NCI-H128 (cell line): ENCODE measurements around the gene NELFB.

Experiments
- DNase-seq: peaks from one replicate; lab custom pipeline; 2025; ENCODE audit not compliant: unreplicated experiment; lab: John Stamatoyannopoulos, UW

Gene NELFB

DNA sequence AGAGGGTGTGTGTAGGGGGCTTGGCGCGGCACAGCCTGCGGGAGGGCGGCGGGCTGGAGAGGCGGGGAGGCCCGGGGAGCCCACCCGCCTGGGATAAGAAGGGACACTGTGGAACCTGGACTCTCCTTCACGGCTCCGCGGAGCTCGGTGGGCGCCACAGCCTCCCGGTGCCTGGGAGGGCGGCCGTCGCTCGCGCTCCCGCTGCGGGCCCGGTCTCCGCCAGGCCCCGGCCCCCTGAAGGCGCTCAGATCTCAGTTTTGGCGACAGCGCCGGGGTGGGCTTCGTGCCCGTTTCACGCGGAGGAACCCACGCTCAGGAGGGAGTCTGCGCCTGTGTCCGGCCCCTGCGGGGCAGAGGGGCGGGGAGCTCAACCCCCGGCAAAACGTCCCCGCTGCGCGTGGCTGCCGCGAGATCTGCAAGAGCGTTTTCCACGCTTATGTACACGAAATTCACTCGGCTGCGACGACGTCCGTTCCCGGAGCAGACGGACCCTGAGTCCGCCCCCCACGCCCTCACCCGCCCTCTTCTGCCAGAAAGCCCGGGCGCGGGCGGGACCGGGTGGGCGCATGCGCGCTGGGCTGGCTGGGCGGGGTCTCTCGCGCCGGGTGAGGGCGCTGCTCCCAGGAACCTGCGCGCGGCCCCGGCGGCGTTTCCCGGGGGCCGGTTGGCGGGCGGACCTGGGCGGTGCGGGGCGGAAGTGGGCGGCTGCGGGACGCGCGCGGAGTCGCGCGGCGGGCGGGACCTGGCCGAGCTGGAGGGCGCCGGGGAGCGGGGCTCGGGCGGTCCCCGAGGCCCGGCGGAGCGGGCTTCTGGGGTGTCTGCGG lies at the start of gene NELFB:
NELFB (plus strand) TSS at position 704 of the 824 bp plus-strand sequence.
- DNase-seq = peak; percentile 85

DNA sequence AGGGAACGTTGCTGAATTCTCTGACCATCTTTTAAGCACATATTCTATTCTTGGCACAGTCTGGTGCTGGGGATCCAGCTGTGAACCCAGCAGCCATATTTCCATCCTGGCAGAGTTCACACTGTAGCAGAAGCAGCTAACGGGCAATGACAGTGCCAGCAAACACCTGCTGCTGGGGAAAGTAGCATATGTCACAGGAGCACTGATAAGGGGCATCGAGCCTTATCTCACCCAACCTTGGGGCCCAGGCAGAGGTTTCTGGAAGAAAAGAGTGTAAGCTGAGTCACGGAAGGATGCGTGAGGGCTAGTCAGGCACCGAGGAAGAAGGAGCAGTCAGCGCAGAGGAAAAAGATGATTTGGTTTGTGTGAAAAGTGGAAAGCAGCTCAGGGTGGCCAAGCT lies 48.5 kb upstream of the NELFB start:
- DNase-seq = no peak

DNA sequence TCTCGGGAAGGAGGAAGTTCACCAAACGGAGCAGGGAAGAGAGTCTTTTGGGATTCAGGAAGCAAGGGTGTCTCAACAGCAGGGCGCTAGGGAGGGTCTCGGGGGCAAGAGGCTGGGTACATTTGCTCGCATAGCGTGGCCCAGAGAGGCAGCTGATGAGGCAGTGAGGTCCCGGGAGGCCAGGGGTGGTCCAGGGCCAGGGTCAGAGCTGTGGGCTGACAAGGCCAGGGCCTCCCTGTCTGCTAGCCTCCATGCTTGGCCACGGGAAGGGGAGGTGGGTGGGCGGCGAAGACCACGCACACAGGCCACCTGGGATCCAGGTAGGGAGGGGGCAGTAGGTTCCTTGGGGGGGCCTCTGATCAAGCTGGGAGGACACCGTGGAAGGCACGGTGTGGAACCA lies 43.6 kb upstream of the NELFB start:
- DNase-seq = no peak

DNA sequence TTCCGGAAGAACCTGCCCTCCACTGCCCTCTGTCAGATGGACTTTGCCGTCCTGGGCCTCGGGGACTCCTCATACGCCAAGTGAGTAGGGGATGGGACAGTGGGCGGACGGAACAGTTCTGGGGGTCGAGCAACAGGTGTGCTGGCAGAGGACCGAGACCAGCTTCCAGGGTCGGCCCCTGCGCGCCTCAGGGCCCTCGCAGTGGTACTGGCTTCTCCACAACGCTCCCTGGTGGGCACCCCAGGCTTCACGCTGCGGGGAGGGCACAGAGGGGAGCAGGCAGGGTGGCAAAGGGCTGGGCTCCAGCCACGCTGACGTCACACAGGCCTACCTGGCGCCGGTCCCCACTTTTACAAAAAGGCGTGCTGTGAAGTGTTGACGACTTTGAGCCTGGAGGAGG lies 42.6 kb upstream of the NELFB start:
- no peak for DNase-seq

DNA sequence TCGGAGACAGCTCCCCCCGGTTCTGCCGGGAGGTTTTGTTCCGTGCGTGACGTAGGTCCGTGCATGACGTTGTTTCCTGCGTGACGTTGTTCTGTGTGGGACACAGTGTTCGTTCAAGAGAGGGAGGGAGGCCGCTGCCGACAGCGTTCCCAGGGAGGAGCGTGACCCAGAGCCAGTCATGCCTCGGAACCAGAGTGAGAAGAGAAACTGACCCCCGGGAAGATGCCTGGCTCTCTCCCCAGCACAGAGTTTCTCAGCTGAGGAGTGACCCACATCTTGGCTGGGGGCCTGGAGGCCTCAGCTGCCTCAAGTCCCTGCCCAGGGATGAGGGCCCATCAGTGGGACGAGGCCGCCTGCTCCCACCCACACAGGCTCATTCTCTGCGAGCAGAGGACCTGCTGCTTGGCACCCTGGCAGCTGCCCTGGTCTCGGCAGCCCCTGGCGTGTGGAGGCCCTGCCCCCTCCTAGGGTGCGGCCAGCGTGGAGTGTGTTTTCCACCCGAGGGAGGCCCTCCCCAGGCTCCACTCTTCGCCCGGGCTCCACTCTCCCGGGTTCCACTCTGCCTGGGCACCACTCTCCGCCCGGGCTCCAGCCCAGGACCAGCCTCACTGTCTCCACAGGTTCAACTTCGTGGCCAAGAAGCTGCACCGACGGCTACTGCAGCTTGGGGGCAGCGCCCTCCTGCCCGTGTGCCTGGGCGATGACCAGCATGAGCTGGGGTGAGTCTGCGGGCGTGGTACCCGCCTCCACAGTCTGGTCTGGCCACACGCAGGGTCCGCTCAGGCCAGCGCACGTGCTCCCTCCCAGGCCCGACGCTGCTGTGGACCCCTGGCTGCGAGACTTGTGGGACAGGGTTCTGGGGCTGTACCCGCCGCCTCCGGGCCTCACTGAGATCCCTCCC lies 41.7 kb upstream of the NELFB start:
- DNase-seq = no peak

DNA sequence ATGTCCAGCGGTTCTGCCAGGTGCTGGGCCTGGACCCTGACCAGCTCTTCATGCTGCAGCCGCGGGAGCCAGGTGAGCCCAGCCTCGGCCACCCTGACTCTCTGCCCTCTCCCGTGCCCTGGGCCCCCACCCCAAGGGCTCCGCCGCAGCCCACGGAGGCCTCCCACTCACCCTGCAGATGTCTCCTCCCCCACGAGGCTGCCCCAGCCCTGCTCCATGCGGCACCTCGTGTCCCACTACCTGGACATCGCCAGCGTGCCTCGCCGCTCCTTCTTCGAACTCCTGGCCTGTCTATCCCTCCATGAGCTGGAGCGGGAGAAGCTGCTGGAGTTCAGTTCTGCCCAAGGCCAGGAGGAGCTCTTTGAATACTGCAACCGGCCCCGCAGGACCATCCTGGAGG lies 40.5 kb upstream of the NELFB start:
- DNase-seq = no peak

DNA sequence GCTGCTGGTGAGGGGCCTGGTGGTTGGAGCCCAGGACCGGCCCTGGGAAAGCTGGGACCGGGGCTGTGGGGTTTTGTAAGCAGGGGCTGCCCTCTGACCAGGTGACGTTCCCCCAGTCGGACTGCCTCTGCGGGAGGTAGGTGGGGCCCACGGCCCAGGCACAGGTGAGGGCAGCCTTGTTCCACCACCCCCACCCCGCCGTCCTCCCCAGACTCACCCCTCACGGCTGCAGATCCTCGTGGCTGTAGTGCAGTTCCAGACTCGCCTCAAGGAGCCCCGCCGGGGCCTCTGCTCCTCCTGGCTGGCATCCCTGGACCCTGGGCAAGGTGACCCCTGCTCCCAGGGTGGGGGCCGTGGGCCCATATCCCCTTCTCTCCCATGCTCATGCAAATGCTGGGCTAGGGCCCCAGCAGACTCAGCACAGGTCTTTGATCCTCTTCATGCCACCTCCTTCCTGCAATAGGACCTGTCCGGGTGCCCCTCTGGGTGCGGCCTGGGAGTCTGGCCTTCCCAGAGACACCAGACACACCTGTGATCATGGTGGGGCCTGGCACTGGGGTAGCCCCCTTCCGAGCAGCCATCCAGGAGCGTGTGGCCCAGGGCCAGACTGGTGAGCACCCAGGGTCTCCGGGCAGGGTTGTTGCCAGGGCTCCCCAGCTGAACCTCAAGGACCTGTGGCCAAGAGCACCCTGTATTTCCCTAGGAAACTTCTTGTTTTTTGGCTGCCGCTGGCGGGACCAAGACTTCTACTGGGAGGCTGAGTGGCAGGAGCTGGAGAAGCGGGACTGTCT lies 39.7 kb upstream of the NELFB start:
- DNase-seq = no peak

DNA sequence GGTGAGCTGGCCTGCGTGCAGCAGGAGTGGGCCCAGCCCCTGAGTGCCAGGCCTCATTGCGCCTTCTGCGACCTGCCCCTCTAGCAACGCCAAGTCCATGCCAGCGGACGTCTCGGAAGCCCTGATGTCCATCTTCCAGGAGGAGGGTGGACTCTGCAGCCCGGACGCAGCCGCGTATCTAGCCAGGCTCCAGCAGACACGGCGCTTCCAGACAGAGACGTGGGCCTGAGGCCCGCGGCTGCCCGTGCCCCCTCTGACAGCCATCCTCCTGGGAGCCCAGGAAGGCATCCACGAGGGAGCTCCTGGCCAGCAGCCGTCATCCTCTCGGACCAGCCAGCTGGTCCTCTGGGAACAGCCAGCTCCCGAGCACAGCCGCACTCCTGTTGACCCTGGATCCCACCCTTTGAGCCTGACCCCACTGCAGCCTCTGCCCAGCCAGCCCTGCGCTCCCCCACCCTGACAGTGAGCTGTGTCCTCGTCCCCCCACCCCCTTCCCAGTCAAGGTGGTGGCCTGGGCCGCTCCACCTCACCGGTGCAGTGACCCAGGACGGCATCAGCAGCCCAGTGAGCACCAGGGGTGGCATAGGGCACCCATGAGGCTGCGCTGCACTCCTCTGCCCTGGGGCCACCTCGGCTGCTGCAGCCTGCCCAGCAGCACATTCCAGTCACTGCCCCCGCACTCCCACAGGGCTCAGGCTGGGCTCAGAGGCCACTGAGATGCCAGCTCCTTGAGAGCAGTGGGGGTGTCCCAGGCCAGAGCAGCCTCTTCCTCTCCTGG lies 38.8 kb upstream of the NELFB start:
- DNase-seq = no peak

DNA sequence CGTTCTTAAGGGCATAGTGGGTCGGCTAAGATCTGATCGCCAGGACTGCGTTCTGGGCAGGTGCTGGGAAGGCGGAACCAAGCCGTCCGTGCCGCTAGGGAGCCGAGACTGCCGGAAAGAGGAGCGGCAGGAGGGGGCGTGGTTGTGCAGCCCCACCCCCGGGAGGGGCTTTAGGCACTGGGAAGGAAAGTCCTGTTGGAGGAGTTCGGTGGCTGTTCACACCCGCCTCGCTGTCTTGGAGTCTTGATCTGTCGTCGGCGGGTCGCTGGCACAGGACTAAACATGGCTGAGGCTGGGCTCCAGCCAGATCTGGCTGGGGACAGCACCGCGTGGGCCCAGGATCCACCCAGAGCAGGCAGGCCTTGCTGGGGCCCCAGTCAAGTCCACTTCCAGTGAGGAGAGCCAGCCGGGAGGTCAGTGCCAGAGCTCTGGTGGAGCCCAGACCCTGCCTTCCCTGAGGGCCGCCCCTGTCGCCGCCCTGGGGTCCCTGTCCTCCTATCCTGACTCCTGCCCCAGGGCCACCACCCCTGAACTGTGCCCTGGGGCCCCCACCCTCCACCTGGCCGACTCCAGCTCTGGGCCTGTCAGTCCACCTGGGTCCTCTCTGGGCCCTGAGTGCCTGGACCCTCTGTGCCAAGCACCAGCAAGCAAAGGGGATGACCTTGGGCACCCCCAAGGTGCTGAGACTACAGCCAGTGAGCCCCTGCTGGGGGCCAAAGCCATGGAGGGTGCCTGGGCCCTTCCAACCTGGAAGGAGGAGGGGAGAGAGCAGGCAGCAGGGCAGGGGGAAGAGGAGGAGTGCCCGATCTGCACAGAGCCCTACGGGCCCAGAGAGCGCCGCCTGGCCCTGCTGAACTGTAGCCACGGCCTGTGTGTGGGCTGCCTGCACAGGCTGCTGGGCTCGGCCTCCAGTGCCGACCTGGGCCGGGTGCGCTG lies 37.6 kb upstream of the NELFB start:
- no peak for DNase-seq

DNA sequence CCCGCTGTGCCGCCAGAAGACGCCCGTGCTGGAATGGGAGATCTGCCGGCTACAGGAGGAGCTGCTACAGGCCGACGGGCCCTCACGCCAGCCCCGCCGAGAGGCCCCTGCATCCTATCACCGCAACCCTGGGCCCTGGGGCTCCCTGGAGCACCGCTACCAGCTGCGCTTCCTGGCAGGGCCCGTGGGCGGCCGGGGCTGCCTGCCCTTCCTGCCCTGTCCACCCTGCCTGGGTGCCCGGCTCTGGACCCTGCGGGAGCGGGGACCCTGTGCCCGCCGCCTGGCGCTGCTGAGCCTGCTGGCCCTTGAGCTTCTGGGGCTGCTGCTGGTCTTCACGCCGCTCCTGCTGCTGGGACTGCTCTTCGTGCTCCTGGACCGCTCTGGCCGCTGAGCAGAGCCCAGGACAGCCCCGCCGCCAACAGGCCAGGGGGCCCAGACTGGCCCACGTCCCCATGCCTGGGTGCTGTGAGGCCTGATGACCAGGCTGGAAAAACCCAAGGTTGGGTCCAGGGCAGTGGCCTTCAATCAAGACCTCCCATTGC lies 36.8 kb upstream of the NELFB start:
- no peak for DNase-seq

DNA sequence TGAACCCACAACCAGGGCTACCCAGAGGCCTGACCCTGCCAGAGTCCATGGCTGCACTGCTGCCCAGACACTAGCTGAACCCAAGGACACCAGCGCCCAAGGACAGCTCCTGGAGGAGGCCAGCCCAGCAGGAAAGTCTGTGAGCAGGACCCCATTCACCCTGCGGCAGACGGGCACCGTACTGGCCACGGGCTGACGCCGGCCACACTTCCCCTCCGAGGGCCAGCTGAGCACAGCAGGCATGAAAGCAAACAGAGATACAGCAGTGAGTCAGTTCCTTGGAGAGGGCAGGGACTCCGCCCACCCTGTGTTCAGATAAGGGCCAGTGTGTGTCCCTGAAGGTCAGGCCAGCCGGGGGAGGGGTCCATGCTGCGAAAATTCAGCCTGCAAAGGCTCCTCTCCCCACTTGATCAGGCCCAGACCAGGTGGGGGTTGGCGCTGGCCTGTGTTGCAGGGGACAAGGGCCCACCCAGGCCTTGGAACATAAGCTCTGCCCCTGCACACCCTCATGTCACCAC lies 36.3 kb upstream of the NELFB start:
- no peak for DNase-seq

DNA sequence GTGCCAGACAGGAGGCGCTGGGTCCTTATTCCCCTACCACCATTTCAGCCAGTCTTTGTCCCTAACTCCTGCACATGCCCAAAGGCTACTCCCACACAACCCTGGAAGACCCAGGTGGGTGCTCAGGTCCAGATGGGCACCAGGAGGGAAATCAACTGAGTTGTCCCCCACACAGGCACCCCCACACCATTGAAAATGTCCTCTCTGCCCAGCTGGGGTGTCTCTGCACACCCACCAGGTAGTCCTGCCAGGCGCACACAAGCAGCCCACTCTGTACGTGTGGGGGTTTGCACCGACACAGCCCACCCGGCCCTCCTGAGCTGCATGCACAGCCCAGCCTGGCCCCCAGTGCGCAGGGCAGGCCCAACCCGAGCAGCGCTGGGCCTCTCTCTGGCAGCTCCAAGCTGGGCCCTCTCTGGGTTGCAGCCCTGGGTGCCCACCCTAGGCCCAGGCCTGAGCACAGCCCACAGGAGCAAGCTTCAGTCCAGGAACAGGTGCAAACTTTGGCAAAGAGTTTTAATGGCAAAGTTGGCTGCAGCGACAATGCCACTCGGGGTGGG lies 35.3 kb upstream of the NELFB start:
- DNase-seq = no peak

DNA sequence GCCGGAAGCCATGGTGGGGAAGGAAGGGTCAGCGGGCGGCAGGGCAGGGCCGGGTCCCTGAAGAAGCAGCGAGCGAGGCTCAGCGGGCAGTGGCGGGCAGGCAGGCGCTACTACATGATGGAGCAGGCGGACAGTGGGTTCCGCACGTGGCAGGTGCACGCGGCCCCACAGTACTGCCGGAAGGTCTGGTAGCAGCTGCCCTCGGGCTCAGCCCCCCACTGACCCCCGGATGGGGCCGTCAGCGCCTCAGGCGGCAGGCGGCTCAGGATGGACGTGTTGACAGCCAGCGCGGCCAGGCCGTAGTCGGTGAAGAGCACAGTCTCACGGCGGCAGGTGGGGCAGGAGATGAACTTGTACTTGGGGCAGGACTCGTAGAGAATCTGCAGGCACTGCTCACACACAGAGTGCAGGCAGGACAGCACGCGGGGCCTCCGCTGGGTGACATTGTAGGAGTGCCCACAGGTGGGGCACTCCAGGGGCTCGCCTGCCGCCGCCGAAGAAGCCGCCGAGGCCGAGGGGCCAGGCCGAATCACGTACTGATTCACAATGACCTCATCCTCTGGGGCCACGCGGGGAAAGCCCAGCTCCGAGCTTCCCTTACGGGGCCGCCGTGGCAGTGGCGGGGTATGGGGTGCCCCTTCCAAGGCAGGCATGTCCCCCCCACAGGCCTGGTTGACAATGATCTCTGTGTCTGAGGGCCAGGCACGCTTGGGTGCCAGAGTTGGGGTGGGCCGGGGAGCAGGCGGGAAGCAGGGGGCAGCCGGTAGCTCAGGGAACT lies 34.6 kb upstream of the NELFB start:
- DNase-seq = no peak

DNA sequence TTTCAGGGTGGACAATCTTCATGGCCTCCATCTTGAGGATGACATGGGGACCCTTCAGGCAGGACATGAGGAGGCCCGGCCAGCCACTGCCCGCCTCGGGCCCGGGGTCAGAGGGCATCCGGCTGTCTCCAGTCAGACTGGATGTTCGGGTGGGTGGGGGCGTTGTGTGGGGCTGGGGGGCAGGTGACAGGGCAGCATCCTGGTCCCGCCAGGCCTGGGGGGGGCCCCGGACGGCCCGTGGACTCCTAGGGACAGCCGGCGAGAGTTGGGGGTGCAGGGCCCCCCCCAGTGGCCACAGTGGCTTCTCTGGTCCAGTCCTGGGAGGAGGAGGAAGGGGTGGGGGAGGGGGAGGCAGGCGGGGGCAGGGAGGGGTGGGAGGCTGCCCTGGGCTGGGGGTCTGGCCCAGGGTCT lies 34.0 kb upstream of the NELFB start:
- no peak for DNase-seq

DNA sequence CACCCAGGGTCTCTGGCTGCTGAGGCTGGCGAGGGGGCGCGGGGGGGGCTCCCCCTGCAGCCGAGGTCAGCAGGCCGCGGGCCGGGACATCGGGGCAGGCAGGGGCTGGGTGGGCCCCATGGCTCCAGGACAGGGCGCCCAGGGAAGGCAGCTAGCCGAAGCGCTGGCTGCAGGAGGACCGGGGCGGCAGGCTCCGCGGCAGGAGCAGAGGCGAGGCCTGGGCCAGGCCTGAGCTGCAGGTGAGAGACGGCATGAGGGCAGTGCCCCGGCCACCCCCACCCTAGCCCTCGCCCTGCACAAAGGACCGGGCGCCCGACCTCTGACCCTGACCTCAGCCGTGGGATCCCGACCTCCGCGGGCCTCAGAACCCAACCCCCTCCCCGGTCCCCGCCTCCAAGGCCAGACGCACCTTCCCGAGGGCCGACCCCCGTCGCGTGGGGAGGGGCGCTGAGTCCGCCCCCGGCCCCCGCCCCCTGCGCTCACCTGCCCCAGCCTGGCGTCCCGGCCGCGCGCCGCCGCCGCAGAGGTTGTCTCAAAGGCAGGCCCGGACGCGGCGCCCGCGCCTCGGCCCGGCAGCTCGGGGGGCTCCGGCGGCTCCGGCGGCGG lies 33.5 kb upstream of the NELFB start:
- no peak for DNase-seq

DNA sequence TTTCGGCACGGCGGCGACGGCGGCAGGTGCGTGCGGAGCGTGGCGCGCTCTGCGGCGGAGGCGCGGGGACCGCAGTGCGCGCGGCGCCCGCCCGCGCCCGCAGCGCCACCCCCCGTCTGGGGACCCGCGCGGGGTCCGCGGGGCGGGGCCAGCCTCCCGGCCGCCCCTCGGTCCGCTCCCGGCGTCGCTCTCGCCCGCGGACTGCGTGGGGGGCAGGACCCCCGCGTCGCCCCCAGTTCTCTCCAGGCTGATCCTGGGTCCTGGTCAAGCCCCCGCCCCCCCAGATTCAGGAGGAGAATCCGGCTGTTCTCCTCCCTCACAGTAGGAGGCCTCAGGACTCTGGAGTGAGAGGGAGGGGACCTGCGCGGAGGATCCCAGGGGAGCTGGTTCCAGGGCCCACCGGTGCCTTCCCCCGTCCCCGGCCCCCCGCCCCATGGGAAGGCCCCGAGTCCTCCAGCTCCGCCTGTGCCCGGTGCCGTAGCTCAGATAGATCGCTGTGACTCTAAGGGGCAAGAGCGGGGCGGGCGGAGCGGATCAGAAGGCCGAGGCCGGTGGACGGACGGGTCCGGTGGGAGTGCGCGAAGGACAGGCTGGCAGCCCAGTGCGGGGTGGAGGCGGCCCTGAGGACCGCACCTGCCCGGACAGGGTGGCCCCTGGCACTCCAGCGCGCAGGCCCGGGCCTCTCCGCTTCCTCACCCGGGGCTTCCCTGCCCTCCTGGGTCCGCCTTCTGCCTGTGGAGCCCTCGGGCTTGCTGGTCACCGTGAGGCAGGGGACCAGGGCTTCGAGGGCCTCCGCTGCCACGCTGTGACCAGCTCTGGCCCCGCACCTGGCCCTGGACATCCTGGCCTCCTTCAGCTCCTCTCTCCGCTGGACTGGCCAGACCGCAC lies 32.7 kb upstream of the NELFB start, which contains the start of gene RNF208:
RNF208 (minus strand) TSS at position 51 of the 888 bp plus-strand sequence. CDS start 1,028 bp downstream, outside the sequence.
- DNase-seq = no peak
